ENCODE measurements around the gene ATG2B. TPM values are rescaled to one million over a fixed set of nuclear protein-coding genes. Genes with fewer than 3 reads are reported as not detected.

ATG2B gene
- total and polyA plus RNA-seq, 2 donors (not counting 3 experiments of a cell fraction or from before 2014, with no cell fraction given): 5.9 to 17.8 TPM

GRCh38 chr14:96257900-96258299 lies 105.2 kb downstream of the ATG2B start:
- Histone ChIP-seq H3K4me2 (ENCODE audit: insufficient read depth, low read length) (no peak overlapping the region), H3K4me3 (replicated peaks in 1 of 3; ENCODE audit: insufficient read depth in 1 of 3, low read depth in 1 of 3, low read length in 3 of 3) (no peak overlapping the region), H3K27me3 (ENCODE audit: control insufficient read depth in 2 of 2, insufficient read depth in 2 of 2, low read length in 2 of 2) (no peaks in the 10 kb centered on the region), H4K20me1 (replicated peaks; ENCODE audit: control insufficient read depth, extremely low read depth, insufficient read depth, low read length) (no peaks in the 10 kb centered on the region), H3K9ac (replicated peaks; ENCODE audit: extremely low read depth, insufficient read depth, low read length) (no peak overlapping the region), H2AFZ (ENCODE audit: low read depth, low read length) (no peak overlapping the region), H3K36me3 (ENCODE audit: control insufficient read depth in 2 of 2, extremely low read depth in 1 of 2, insufficient read depth in 2 of 2, low read length in 2 of 2) (no peaks in the 10 kb centered on the region), H3K27ac (ENCODE audit: insufficient read depth, low read depth, low read length) (no peak overlapping the region), H3K4me1 (ENCODE audit: control insufficient read depth, extremely low read depth, insufficient read depth, low read length) (no peaks in the 10 kb centered on the region), H3K9me3 (replicated peaks; ENCODE audit: control insufficient read depth, insufficient read depth, low read length) (no peaks in the 10 kb centered on the region), H3K9me1 (replicated peaks; ENCODE audit: control insufficient read depth, extremely low read depth, insufficient read depth, low read length) (no peaks in the 10 kb centered on the region), H3K79me2 (ENCODE audit: control insufficient read depth, insufficient read depth, low read length) (no peaks in the 10 kb centered on the region)
- TF ChIP-seq FOS (IDR thresholded peaks at IDR 0.05; ENCODE audit: borderline replicate concordance, insufficient read depth, low read length) (no peak), POLR2AphosphoS5 (IDR thresholded peaks at IDR 0.05; ENCODE audit: insufficient read depth, low read depth, low read length) (no peak), CTCF (IDR thresholded peaks at IDR 0.05; ENCODE audit: extremely low read depth in 1 of 2, insufficient read depth in 1 of 2, low read depth in 1 of 2, low read length in 2 of 2) (no peak), JUN (IDR thresholded peaks at IDR 0.05; ENCODE audit: borderline replicate concordance, insufficient read depth, insufficient read length, low read depth) (no peak), MAX (IDR thresholded peaks at IDR 0.05; ENCODE audit: insufficient read depth, insufficient read length) (no peak), GATA2 (IDR thresholded peaks at IDR 0.05; ENCODE audit: insufficient read depth, insufficient read length, low read depth, low read length) (no peak), MYC (IDR thresholded peaks at IDR 0.05; ENCODE audit: low read depth, low read length) (no peak)
- FAIRE-seq (no peak), DNase-seq (ENCODE audit: low read depth, low spot score) (no peak)
- intact Hi-C loops (cut with micrococcal nuclease): no loop called here
- POLR2A ChIA-PET: no interaction called here
- BruUV-seq (replicated peaks): no TSS peak
- dilution Hi-C loops (cut with MboI; ENCODE audit: extremely low pct_ligation_motif_present, low sequenced_read_pairs): no loop called here
- CTCF ChIA-PET: interaction anchor here (1.5 kb wide), 1 partner anchor 29 kb away, joined by 3 read pairs; no protein-coding TSS in a partner anchor

All from endothelial cell of umbilical vein (primary cell).